NCI-H82 (cell line): ENCODE data around the gene BCL2L15.
"Not testable (repeated sequence)": the region's sequence is repeated elsewhere in the genome, so short reads cannot be mapped to it uniquely, and the experiment has no call there.

Experiments used
- DNase-seq: peaks from one replicate; lab custom pipeline; 2025; lab: John Stamatoyannopoulos, UW

Gene BCL2L15

DNA sequence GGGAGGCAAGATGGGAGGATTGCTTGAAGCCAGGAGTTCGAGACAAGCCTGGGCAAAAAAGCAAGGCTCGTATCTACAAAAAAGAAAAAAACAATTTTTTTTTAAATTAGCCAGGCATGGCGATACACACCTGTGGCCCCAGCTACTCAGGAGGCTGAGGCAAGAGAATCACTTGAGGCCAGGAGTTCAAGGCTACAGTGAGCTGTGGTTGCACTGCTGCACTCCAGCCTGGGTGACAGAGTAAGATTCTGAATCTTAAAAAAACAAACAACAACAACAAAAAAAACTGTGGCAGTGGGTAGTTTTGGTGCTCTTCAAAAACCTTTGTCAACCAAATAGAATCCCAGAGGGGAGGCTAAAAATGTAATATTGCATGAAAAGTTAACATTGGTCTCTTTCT is 16.6 kb downstream of the BCL2L15 start:
- DNase-seq: no peak

- peak; percentile 30 for DNase-seq
Observed at GRCh38 chr1:113868387-113869083, 18.8 kb downstream of the BCL2L15 start.

- DNase-seq: no peak
Observed at GRCh38 chr1:113861641-113862040, 25.7 kb downstream of the BCL2L15 start.

DNA sequence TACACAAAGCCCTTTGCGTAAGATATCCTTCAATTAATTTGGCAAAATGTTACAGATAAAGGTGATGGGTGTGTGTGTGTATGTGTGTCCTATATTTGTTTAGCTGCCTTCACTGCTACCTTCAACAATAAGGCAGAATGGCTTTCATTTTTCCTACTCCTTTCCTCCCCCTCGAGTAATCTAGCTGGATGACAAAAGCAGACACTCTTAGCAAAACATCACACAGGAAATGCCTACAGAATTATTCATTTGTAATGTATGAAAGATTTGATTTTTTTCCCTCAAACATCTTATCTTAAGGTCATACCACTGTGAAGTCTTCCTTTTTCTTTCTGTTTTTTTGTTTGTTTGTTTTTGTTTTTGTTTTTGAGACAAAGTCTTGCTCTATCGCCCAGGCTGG is 26.5 kb downstream of the BCL2L15 start:
- DNase-seq: no peak

DNA sequence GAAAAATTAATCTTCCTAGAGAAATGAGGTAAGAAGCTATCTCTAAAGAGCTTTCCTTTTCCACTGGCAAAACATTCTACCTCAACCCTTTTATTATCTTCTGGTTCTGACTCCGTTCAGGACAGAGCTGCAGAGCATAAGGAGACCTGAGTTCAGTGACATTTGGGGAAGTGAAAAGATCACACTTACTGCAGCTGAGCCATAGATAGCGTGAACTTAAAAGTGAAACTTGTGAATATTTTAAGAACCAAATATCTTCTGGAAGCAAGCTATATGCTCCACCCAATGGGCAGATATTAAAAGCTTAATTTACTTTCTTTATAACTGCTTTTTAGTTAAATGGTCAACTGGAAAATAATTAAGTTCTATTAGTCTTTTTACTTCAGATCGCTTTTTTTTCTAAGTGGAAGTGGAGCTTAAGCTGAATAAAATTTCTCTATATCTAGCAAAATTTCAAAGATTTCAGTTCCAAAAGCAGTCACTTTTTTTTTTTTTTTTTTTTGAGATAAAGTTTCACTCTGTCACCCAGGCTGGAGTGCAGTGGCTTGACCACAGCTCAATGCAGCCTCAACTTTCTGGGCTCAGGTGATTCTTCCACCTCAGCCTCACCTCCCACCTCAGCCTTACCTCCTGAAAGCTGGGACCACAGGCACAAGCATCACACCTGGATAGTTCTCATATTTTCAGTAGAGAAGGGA is 27.8 kb downstream of the BCL2L15 start:
- no peak for DNase-seq

GRCh38 chr1:113858982-113859381 is 28.4 kb downstream of the BCL2L15 start:
- DNase-seq: peak; percentile 24

DNA sequence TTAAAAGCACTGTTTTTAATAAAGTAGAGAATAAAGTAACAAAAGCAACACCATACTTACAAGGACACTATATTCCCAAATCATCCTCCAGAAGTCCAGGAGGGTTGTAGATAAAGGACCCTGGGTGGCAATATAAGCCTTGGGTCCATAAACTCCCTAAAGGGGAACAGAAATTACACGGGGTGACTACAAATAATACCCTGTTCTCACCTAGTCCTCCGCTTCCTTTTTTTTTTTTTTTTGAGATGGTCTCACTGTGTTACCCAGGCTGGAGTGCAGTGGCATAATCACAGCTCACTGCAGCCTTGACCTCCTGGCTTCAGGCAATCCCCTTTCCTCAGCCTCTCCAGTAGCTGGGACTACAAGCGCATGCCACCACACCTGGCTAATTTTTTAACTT is 29.0 kb downstream of the BCL2L15 start:
- no peak for DNase-seq

DNA sequence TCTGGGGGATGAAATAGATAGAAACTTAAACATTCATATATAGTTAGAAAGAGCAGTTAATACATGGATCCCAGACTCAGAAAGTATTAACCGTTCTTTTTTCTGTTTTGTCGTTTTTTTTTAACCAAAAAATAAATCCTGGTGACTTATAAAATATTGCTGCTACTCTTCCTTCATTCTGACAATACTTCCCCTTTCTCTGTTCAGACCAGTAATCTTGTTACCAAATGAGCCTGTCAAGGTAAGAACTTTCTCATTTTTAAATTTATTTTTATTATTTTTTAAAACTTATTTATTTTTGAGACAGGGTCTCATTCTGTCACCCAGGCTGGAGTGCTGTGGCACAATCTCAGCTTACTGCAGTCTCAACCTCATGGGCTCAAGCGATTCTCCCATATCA is 29.6 kb downstream of the BCL2L15 start:
- no peak for DNase-seq

- no peak for DNase-seq
Observed at GRCh38 chr1:113856401-113856790, 31.0 kb downstream of the BCL2L15 start.

DNA sequence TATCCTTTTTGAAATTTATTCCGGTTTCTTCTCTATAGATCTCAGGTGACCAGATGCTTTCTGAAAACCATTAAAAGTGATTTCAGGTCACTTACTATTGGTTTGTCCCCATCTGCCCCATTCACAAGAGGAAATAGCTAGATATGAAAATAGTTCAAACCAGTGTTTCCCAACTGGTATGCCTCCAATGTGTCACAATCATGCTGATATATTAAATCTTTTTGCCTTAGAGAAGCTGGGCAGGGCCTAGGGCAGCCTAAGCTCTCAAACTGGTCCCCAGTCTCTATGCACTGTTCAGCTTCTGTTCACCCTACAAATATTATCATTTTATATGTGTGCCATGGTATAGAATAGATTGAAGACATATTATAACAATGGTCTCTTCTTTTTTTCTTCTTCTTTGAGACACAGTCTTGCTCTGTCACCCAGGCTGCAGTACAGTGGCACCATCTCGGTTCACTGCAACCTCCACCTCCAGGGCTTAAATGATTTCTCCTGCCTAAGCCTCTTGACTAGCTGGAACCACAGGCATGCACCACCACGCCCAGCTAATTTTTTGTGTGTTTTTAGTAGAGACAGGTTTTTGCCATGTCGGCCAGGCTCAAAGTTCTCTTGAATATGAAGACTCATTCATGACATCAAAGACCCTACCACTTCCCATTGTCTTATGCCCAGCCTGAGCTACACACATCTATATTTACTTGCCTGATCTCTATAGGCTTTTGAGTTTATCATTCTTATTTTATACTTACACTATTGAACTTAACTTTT is 31.6 kb downstream of the BCL2L15 start:
- no peak for DNase-seq

GRCh38 chr1:113854234-113854633 is 33.1 kb downstream of the BCL2L15 start:
- DNase-seq: no peak

DNA sequence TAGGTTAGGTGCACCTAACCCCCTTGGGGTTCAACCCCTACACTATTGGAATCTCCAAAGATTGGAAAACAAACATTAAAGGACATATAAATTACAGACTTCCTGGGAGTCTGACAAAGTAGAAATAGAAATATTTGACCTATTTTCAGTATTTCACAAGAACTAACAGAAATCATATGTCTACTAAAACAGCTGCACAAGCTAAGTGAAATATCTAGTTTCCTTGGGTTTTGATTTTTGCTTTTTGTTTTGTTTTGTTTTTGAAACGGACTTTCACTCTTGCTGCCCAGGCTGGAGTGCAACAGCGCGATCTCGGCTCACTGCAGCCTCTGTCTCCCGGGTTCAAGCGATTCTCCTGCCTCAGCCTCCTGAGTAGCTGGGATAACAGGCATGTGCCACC is 34.7 kb downstream of the BCL2L15 start:
- not testable (repeated sequence) for DNase-seq

GRCh38 chr1:113850127-113850796 is 37.1 kb downstream of the BCL2L15 start:
- no peak for DNase-seq

GRCh38 chr1:113849072-113849471 is 38.3 kb downstream of the BCL2L15 start:
- no peak for DNase-seq

DNA sequence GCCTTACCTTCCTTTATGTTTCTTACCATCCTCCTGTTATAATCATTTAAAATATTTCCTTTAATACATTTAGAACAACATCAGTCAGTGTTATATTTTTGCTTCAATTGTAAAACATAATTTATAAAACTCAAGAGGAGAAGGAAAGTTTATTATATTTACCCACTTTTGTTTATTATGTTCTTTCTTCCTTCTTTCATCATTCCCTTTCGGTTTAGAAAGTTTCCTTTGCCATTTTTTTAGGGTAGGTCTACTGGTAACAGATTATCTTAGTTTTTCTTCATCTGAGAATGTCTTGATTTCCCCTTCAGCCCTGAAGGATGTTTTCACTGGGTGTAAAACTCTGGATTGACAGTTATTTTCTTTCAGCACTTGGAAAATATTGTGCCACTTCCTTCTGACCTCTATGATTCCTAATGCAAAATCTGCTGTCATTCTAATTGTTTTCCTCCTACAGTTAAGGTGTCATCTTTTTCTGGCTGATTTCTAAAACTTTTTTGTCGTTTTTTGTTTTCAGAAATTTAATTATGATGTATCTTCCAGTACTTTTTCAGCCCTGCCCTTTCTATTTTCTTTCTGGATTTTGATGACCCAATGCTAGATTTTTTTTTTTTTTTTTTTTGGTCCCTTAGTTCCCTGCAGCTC is 40.9 kb downstream of the BCL2L15 start:
- no peak for DNase-seq

- no peak for DNase-seq
Observed at GRCh38 chr1:113836534-113836933, 50.8 kb downstream of the BCL2L15 start.

DNA sequence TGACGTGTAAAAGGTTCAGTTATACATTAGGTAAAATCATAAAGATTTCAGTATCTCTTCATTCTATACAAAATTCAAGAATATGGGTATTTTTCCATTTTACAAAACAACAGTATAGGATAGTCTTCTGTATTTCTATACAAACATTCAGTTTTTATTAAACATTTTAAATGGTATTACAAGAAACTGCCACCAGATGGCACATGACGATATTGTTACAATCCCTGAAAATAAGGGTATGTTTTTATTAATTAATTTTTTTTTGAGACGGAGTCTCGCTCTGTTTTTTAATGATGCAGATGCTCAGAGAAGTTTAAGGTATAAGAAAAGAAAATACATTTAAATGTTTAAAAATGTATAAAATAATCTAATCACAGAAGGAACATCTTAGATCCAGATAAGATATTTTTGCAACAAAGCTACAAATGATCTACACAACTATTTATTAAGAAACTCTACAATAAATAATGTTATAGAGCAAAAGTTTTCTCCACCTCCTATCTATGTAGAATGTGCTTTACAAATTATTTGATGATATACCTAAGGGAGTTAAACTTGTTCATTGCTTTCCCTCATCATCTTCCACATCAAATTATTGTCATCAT is 51.6 kb downstream of the BCL2L15 start:
- peak; percentile 73 for DNase-seq

DNA sequence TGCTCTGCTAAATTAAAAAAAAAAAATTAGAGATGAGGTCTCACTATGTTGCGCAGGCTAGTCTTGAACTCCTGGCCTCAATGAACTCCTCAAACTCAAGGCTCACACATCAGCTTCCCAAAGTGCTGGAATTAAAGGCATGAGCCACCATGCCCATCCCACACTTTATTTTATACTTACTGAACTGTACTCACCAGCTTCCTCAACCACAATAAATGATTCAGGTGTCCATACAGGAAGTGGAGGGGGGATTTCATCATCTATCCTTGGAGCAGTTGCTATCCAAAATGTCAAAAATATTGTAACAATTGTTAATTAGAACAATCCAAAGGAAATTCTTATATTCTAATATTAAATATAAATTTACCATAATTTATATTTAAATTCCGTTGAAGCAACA is 52.7 kb downstream of the BCL2L15 start:
- DNase-seq: no peak
